Measurements from ENCODE around the gene MAD1L1. TPM values are rescaled to one million over a fixed set of nuclear protein-coding genes. Genes with fewer than 3 reads are reported as not detected.
A peak's percentile ranks its signal among the peaks of the same experiment; 100 is the strongest.

The MAD1L1 gene
- total and polyA plus RNA-seq, 2 of the 8 experiments (the other 6 are each of a cell fraction or from before 2014, with no cell fraction given): 40.4 to 44.6 TPM

DNA sequence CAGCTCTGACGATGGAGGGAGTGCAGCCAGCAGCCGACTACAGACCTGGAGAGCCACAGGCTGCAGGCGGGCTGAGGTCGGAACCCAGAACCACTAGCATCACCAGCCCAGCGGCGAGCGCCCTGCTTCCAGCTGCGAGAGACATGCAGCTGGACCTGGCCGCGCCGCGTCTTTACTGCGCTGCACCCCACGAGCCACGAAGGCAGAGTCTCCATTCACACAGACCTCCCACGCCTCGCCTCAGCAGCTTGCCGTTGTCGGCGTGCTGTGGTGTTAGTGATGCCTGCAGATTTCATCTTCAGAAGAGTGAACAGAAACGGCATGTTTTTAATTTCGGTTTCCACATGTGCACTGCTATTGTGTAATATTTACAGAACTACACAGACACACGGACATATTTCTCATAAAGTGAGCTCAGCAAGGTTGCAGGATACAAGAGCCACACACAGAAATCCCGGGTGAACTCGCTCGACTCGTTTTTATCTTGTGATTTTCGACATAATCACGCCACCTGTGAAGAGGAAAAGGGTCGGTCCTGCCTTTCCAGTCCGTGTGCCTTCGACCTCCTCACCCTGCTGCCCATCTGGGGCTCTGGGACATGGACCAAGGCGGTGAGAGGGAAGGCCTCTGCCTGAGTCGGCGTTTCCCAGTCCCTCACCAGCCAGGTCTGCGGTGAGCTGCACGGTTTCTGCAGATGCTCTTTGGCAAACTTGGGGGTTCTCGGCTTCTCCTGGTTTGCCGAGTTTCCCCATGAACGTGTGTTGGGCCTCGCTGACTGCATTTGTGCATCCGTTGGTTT, 310.5 kb downstream of the MAD1L1 start:
- no peak overlapping the region for H3K14ac ChIP-seq (ENCODE audit: insufficient read length)
- no peak overlapping the region for H2BK15ac ChIP-seq (ENCODE audit: low read length)
- H3K27ac ChIP-seq (ENCODE audit: low read depth, low read length): no peak overlapping the region
- H3K9ac ChIP-seq (replicated peaks in 1 of 4; ENCODE audit: extremely low read depth in 1 of 4, low read depth in 3 of 4, low read length in 3 of 4): no peak overlapping the region
- H2BK12ac ChIP-seq (ENCODE audit: low read depth, low read length): no peak overlapping the region
- H3K4me3 ChIP-seq (ENCODE audit: extremely low read depth in 1 of 4, insufficient read depth in 2 of 4, low read depth in 3 of 4, low read length in 4 of 4): no peak overlapping the region
- H3K79me1 ChIP-seq (ENCODE audit: low read depth, low read length): peaks cover 5% of the 10 kb centered on the region
- no peak overlapping the region for H3K23ac ChIP-seq (ENCODE audit: insufficient read length)
- TF ChIP-seq CEBPB (IDR thresholded peaks at IDR 0.05; ENCODE audit: low read depth, low read length): no peak
- TF ChIP-seq BCL11A (IDR thresholded peaks at IDR 0.05; ENCODE audit: low read depth in 2 of 2, low read length in 2 of 2): no peak
- TF ChIP-seq KDM1A (IDR thresholded peaks at IDR 0.05; ENCODE audit: borderline replicate concordance, low read length): no peak
- no peak for TF ChIP-seq JUND (IDR thresholded peaks at IDR 0.05; ENCODE audit: low read length)
- no peak for TF ChIP-seq SRF (IDR thresholded peaks at IDR 0.05; ENCODE audit: low read depth, low read length)
- TF ChIP-seq KDM4A (IDR thresholded peaks at IDR 0.05; ENCODE audit: low read depth, low read length, severe bottlenecking): no peak
- TF ChIP-seq CHD2 (IDR thresholded peaks at IDR 0.05; ENCODE audit: low read length): no peak
- TF ChIP-seq SP2 (IDR thresholded peaks at IDR 0.05; ENCODE audit: low read length): no peak
- no peak for TF ChIP-seq CBX8 (IDR thresholded peaks at IDR 0.05; ENCODE audit: borderline replicate concordance, low read depth, low read length)
- TF ChIP-seq TAF1 (IDR thresholded peaks at IDR 0.05; ENCODE audit: low read depth, low read length): no peak
- TF ChIP-seq NRF1 (IDR thresholded peaks at IDR 0.05; ENCODE audit: low read depth, low read length): no peak
- TF ChIP-seq RXRA (IDR thresholded peaks at IDR 0.05; ENCODE audit: insufficient read depth, low read depth, low read length): no peak
- TF ChIP-seq SP4 (IDR thresholded peaks at IDR 0.05; ENCODE audit: low read length): no peak
- H3K79me2 ChIP-seq (ENCODE audit: control insufficient read depth in 1 of 2, insufficient read depth in 2 of 2, low read length in 2 of 2): no peaks in the 10 kb centered on the region
- H4K8ac ChIP-seq (ENCODE audit: extremely low read depth, insufficient read depth, low read length): peak overlapping the region; percentile 25; the same call in 1 of the 2 replicates
- no peak overlapping the region for H2AFZ ChIP-seq (ENCODE audit: low read length)
- no peak overlapping the region for H3K4me2 ChIP-seq (ENCODE audit: insufficient read depth in 1 of 2, low read depth in 2 of 2, low read length in 2 of 2)
- H4K5ac ChIP-seq (ENCODE audit: insufficient read length, low read depth, low read length): no peak overlapping the region
- no peak overlapping the region for H2BK120ac ChIP-seq (replicated peaks; ENCODE audit: low read depth, low read length)
- no peak overlapping the region for H2BK5ac ChIP-seq (ENCODE audit: low read depth, low read length)
- H3K9me3 ChIP-seq (ENCODE audit: insufficient read depth in 2 of 2, low read depth in 1 of 2, low read length in 1 of 2): no peaks in the 10 kb centered on the region
- H3K23me2 ChIP-seq (ENCODE audit: low read depth, low read length): no peaks in the 10 kb centered on the region
- ChIA-PET POLR2A (ENCODE audit: partially characterized antibody) (no interaction called here), CTCF (ENCODE audit: partially characterized antibody) (interaction anchor here (0.5 to 1.8 kb wide), 12 partner anchors 10 to 146 kb away, joined by 3 to 8 read pairs (median 3); no protein-coding TSS in a partner anchor)
- H3K27me3 ChIP-seq (replicated peaks in 1 of 4; ENCODE audit: control insufficient read depth in 3 of 4, extremely low read depth in 1 of 4, insufficient read depth in 3 of 4, low read length in 3 of 4): no peaks in the 10 kb centered on the region
- H2BK20ac ChIP-seq (ENCODE audit: low read length): no peak overlapping the region
- WGBS, 2 experiments (ENCODE audit: extremely low coverage in 1 of 2, insufficient coverage in 1 of 2, insufficient read length in 1 of 2, insufficient replicate concordance in 2 of 2, low coverage in 1 of 2, low lambda C conversion rate in 2 of 2, missing lambda C conversion rate in 1 of 2): 89% methylated on average over 42 of the region's 42 CpGs; no CpG with 5 or more reads in 1 of the 2 experiments
- DNase-seq (ENCODE audit: low read depth in 1 of 2, low spot score in 2 of 2) (no peak), FAIRE-seq (no peak)
- H2AK5ac ChIP-seq (ENCODE audit: low read depth, low read length): no peak overlapping the region
- H3K36me3 ChIP-seq (ENCODE audit: control insufficient read depth in 2 of 4, insufficient read depth in 4 of 4, low read length in 3 of 4): no peaks in the 10 kb centered on the region; a peak in 1 of 8 replicates
- no peak overlapping the region for H3K4ac ChIP-seq (replicated peaks; ENCODE audit: insufficient read length, low read depth, low read length)
- H4K91ac ChIP-seq (replicated peaks; ENCODE audit: insufficient read length, low read length): no peak overlapping the region
- H4K20me1 ChIP-seq (replicated peaks in 1 of 2; ENCODE audit: control insufficient read depth in 1 of 2, insufficient read depth in 2 of 2, low read length in 2 of 2): peaks cover 0 to 5% of the 10 kb centered on the region in 2 experiments
- H3K18ac ChIP-seq (ENCODE audit: extremely low read depth, low read length): no peak overlapping the region
- no peak overlapping the region for H3K56ac ChIP-seq (replicated peaks; ENCODE audit: insufficient read length, low read depth, low read length)
- H3K4me1 ChIP-seq (replicated peaks in 1 of 4; ENCODE audit: control insufficient read depth in 3 of 4, insufficient read depth in 4 of 4, low read length in 3 of 4): no peaks in the 10 kb centered on the region; a peak in 1 of 7 replicates
